GM12878 (cell line): ENCODE results near the gene SUGP1. TPM values are rescaled to one million over a fixed set of nuclear protein-coding genes. Genes with fewer than 3 reads are reported as not detected.

Experiments
- ATAC-seq: fragments of 200-7000 bp; cut with Tn5 transposase; 3 replicates; pipeline ENCODE4 v1.9.1; 2020; ENCODE audit warnings: mild to moderate bottlenecking, moderate library complexity
- BruUV-seq: library from RNA; stranded (reverse); fragments of 400-500 nt; replicated peaks from 2 replicates; lab custom pipeline; 2021; lab: Mats Ljungman, UMichigan
- CTCF ChIA-PET: fragments of 300-600 bp; sonication (Branson Sonifier 250); formaldehyde crosslinking; extraction: SDS; loops from one replicate; lab custom pipeline; 2021; ENCODE audit warnings: inconsistent platforms; lab: Yijun Ruan, JAX
- POLR2A ChIA-PET: fragments of 350-600 bp; formaldehyde crosslinking; extraction: SDS; loops from one replicate; lab custom pipeline; 2021; ENCODE audit warnings: inconsistent platforms; lab: Charles Lee
- RAD21 ChIA-PET: fragments of 300-600 bp; sonication (Branson Sonifier 250); formaldehyde crosslinking; loops from one replicate; lab custom pipeline; 2023; ENCODE audit warnings: antibody characterized with exemption; ENCODE audit not compliant: unreplicated experiment; lab: Charles Lee
- SMC1A ChIA-PET: fragments of 300-600 bp; sonication (Branson Sonifier 250); formaldehyde crosslinking; loops from one replicate; lab custom pipeline; 2023; ENCODE audit not compliant: unreplicated experiment, uncharacterized antibody; lab: Charles Lee
- DNase-seq: peaks from one replicate; pipeline ENCODE4 v3.0.0-alpha.2; 2011; ENCODE audit warnings: low read depth, low spot score
- FAIRE-seq: peaks from 3 replicates; lab custom pipeline; 2011; peaks lifted over from hg19 to GRCh38; lab: Jason Lieb, UNC
- H2AFZ ChIP-seq: 2 replicates; pipeline ENCODE4 v1.6.0; 2011; ENCODE audit warnings: low read depth, low read length, control low read depth; ENCODE audit not compliant: control insufficient read depth
- H3K27ac ChIP-seq: 2 replicates; pipeline ENCODE4 v1.5.1; 2011; ENCODE audit warnings: control low read depth; ENCODE audit not compliant: control insufficient read depth, insufficient read depth
- H3K27me3 ChIP-seq, 2 experiments: replicated peaks in 1 of 2; 2 replicates each; pipeline versions ENCODE4 v1.6.0 to v1.6.1; 2011; ENCODE audit warnings: low read length in 1 of 2; ENCODE audit not compliant: control insufficient read depth in 2 of 2, insufficient read depth in 2 of 2
- H3K36me3 ChIP-seq, 2 experiments: 2 replicates each; pipeline ENCODE4 v1.5.1; 2011; ENCODE audit warnings: low read length in 1 of 2; ENCODE audit not compliant: control insufficient read depth in 2 of 2, insufficient read depth in 2 of 2
- H3K4me1 ChIP-seq: 2 replicates; pipeline ENCODE4 v1.6.1; 2011; ENCODE audit warnings: mild to moderate bottlenecking, low read length, moderate library complexity, mixed read lengths; ENCODE audit not compliant: control insufficient read depth, insufficient read depth
- H3K4me2 ChIP-seq: 2 replicates; pipeline ENCODE4 v1.6.0; 2011; ENCODE audit warnings: control low read depth; ENCODE audit not compliant: control insufficient read depth, insufficient read depth
- H3K4me3 ChIP-seq: fragments of 200-600 bp; sonication (generic); 2 replicates; pipeline ENCODE4 v1.5.1; 2016
- H3K79me2 ChIP-seq: 2 replicates; pipeline ENCODE4 v1.6.0; 2011; ENCODE audit warnings: low read length; ENCODE audit not compliant: control insufficient read depth, insufficient read depth
- H3K9ac ChIP-seq: 2 replicates; pipeline ENCODE4 v1.8.0; 2011; ENCODE audit warnings: low read length, control low read depth, mixed read lengths; ENCODE audit not compliant: control insufficient read depth, insufficient read depth
- H3K9me3 ChIP-seq: replicated peaks from 3 replicates; pipeline ENCODE4 v1.5.1; 2011; ENCODE audit warnings: mild to moderate bottlenecking, low read length; ENCODE audit not compliant: control insufficient read depth, insufficient read depth
- H4K20me1 ChIP-seq: 2 replicates; pipeline ENCODE4 v1.6.0; 2011; ENCODE audit not compliant: control insufficient read depth, insufficient read depth
- ATF3 ChIP-seq: IDR thresholded peaks from 2 replicates; pipeline ENCODE4 v1.6.1; 2011; ENCODE audit warnings: low read depth, mild to moderate bottlenecking, low read length, moderate library complexity, borderline replicate concordance; ENCODE audit errors: extremely low read depth
- BCL3 ChIP-seq: IDR thresholded peaks from 2 replicates; pipeline ENCODE4 v1.6.1; 2011; ENCODE audit warnings: borderline replicate concordance, low read depth, mild to moderate bottlenecking, moderate library complexity, low read length; ENCODE audit not compliant: insufficient read depth, poor library complexity, severe bottlenecking
- CBX3 ChIP-seq: fragments of 200-600 bp; sonication (generic); IDR thresholded peaks from 2 replicates; pipeline ENCODE4 v1.6.1; 2016; ENCODE audit warnings: low read depth, borderline replicate concordance
- CHD4 ChIP-seq: fragments of 200-600 bp; sonication (generic); IDR thresholded peaks from 2 replicates; pipeline ENCODE4 v1.6.1; 2016; ENCODE audit warnings: mild to moderate bottlenecking
- CUX1 ChIP-seq: IDR thresholded peaks from 2 replicates; pipeline ENCODE4 v1.6.1; 2012; ENCODE audit warnings: improper control_type of control experiment, low read depth, low read length; ENCODE audit not compliant: insufficient replicate concordance
- IRF3 ChIP-seq: fragments of 450-650 bp; IDR thresholded peaks from 2 replicates; pipeline ENCODE4 v1.6.1; 2014; ENCODE audit warnings: mild to moderate bottlenecking
- JUNB ChIP-seq: IDR thresholded peaks from 2 replicates; pipeline ENCODE4 v1.6.1; 2016; ENCODE audit warnings: antibody characterized with exemption, mild to moderate bottlenecking
- MEF2A ChIP-seq: IDR thresholded peaks from 2 replicates; pipeline ENCODE4 v1.6.1; 2011; ENCODE audit warnings: low read depth, mild to moderate bottlenecking, low read length, moderate library complexity; ENCODE audit not compliant: insufficient read depth
- NR2C2 ChIP-seq: IDR thresholded peaks from 2 replicates; pipeline ENCODE4 v1.6.1; 2011; ENCODE audit warnings: borderline replicate concordance, low read depth; ENCODE audit not compliant: control insufficient read depth, insufficient read length
- POLR2A ChIP-seq: IDR thresholded peaks from 2 replicates; pipeline ENCODE4 v1.6.1; 2011; ENCODE audit warnings: low read depth, mild to moderate bottlenecking, low read length
- POU2F2 ChIP-seq: IDR thresholded peaks from 3 replicates; pipeline ENCODE4 v1.6.1; 2011; ENCODE audit warnings: low read depth, mild to moderate bottlenecking, low read length, borderline replicate concordance
- SMAD5 ChIP-seq: IDR thresholded peaks from 2 replicates; pipeline ENCODE4 v1.6.1; 2016; ENCODE audit warnings: antibody characterized with exemption, low read depth
- SRF ChIP-seq, 2 experiments: IDR thresholded peaks; 2 replicates each; pipeline ENCODE4 v1.6.1; 2011; ENCODE audit warnings: low read depth in 2 of 2, low read length in 2 of 2, mild to moderate bottlenecking in 1 of 2, moderate library complexity in 1 of 2
- ZBED1 ChIP-seq: IDR thresholded peaks from 2 replicates; pipeline ENCODE4 v1.6.1; 2016; ENCODE audit warnings: borderline replicate concordance
- ZBTB33 ChIP-seq: fragments of 450-650 bp; IDR thresholded peaks from 2 replicates; pipeline ENCODE4 v1.6.1; 2017; ENCODE audit warnings: mild to moderate bottlenecking
- WGBS: methylation state at CpG from one replicate; pipeline ENCODE4 v1.1.6; 2016; ENCODE audit warnings: low lambda C conversion rate; ENCODE audit not compliant: insufficient replicate concordance, insufficient coverage; ENCODE audit errors: missing lambda C conversion rate; 5-methylcytosine and 5-hydroxymethylcytosine counted together
- in situ Hi-C: fragments of 300-500 bp; cut with MboI; formaldehyde crosslinking; loops from 9 replicates; pipeline ENCODE4 v1.14.3; 2018; ENCODE audit warnings: mixed read lengths
- intact Hi-C: fragments of 100-400 bp; cut with micrococcal nuclease; formaldehyde crosslinking; loops from one replicate; pipeline ENCODE4 v1.14.2; 2022; ENCODE audit not compliant: unreplicated experiment
- polyA plus RNA-seq, 11 experiments: library from polyadenylated mRNA; depleted of rRNA in 4 of 11; unstranded in 6 of 11; stranded (reverse) in 5 of 11; fragments of >200 nt; fragmentation: Nextera tagmentation in 4 of 11; fragmentation: Illumina TruSeq in 1 of 11; extraction: Ambion mirVana in 4 of 11; extraction: Trizol in 1 of 11; gene quantifications; 1 replicate in 1 of 11; 2 replicates in 10 of 11; pipeline versions ENCODE4 v1.2.1 to v1.2.3, GENCODE V29; 2011 to 2016; ENCODE audit warnings: inconsistent platforms in 2 of 11, missing spikeins in 2 of 11, low read depth in 1 of 11
- total RNA-seq, 4 experiments: library from RNA; depleted of rRNA in 3 of 4; stranded (reverse); fragments of >200 nt in 3 of 4; fragmentation: Illumina TruSeq in 1 of 4; extraction: Trizol in 1 of 4; gene quantifications; 2 replicates each; pipeline versions ENCODE4 v1.2.1 to v1.2.3, GENCODE V29; 2013 to 2021

The SUGP1 gene
- total and polyA plus RNA-seq, 10 of the 15 experiments (the other 5 are each of a cell fraction or from before 2014, with no cell fraction given): 1.6 to 70.2 (median 38.4) TPM

GRCh38 chr19:19355606-19356139, 35.4 kb upstream of the SUGP1 start:
- 98% methylated on average over 18 of the region's 18 CpGs for WGBS
- DNase-seq (no peak), ATAC-seq (no peak), FAIRE-seq (no peak)
- Histone ChIP-seq H3K27ac (no peak overlapping the region), H3K36me3 (peaks cover 9 to 17% of the 10 kb centered on the region in 2 experiments), H3K4me2 (no peak overlapping the region), H3K9me3 (no peaks in the 10 kb centered on the region), H3K27me3 (no peaks in the 10 kb centered on the region), H3K4me1 (no peaks in the 10 kb centered on the region), H3K79me2 (no peaks in the 10 kb centered on the region), H3K9ac (no peak overlapping the region), H2AFZ (no peak overlapping the region), H3K4me3 (no peak overlapping the region), H4K20me1 (no peaks in the 10 kb centered on the region)
- BruUV-seq: no TSS peak
- POLR2A ChIA-PET: no interaction called here
- CTCF ChIA-PET: no interaction called here
- RAD21 ChIA-PET: no interaction called here
- in situ Hi-C loops: no loop called here
- intact Hi-C loops: no loop called here
- SMC1A ChIA-PET: no interaction called here
- TF ChIP-seq ZBED1 (no peak), MEF2A (no peak), CHD4 (no peak), POLR2A (no peak), ZBTB33 (no peak), SRF (IDR thresholded peaks at IDR 0.05; ENCODE audit: low read depth in 2 of 2, low read length in 2 of 2) (no peak), CBX3 (no peak), BCL3 (no peak), IRF3 (no peak), NR2C2 (no peak), POU2F2 (no peak), CUX1 (no peak), ATF3 (no peak), JUNB (no peak), SMAD5 (no peak)
